CD14-positive monocyte (primary cell): ENCODE measurements around the gene CLN5. TPM values are rescaled to one million over a fixed set of nuclear protein-coding genes. Genes with fewer than 3 reads are reported as not detected.
A peak's percentile ranks its signal among the peaks of the same experiment; 100 is the strongest.

Source experiments
- DNase-seq, 3 donors: peaks; one replicate each; pipeline ENCODE4 v3.0.0-alpha.2; 2011 to 2022
- H2AFZ ChIP-seq: 2 replicates; pipeline ENCODE4 v1.6.0; 2012; ENCODE audit warnings: mild to moderate bottlenecking, low read depth, low read length, inconsistent platforms; ENCODE audit not compliant: insufficient read depth, poor library complexity, severe bottlenecking
- H3K27ac ChIP-seq, 2 donors: 1 replicate in 1 of 2; 2 replicates in 1 of 2; pipeline ENCODE4 v1.5.1; 2012 to 2013; ENCODE audit warnings: low read length in 2 of 2, control low read depth in 1 of 2, inconsistent platforms in 1 of 2, low read depth in 1 of 2, mild to moderate bottlenecking in 1 of 2
- H3K27me3 ChIP-seq, 2 donors: one replicate each; pipeline versions ENCODE4 v1.6.0 to v1.6.1; 2011 to 2013; ENCODE audit warnings: low read length in 2 of 2; ENCODE audit not compliant: control insufficient read depth in 2 of 2, insufficient read depth in 2 of 2
- H3K36me3 ChIP-seq, 2 donors: replicated peaks in 1 of 2; 1 replicate in 1 of 2; 2 replicates in 1 of 2; pipeline versions ENCODE4 v1.5.1 to v1.6.1; 2012 to 2013; ENCODE audit warnings: low read length in 2 of 2, control low read depth in 1 of 2, inconsistent platforms in 1 of 2, mild to moderate bottlenecking in 1 of 2; ENCODE audit not compliant: insufficient read depth in 2 of 2, control insufficient read depth in 1 of 2
- H3K4me1 ChIP-seq, 2 donors: 1 replicate in 1 of 2; 2 replicates in 1 of 2; pipeline versions ENCODE4 v1.5.1 to v1.6.1; 2012 to 2013; ENCODE audit warnings: low read length in 2 of 2, control low read depth in 1 of 2, inconsistent platforms in 1 of 2, mild to moderate bottlenecking in 1 of 2, moderate library complexity in 1 of 2; ENCODE audit not compliant: insufficient read depth in 2 of 2, control insufficient read depth in 1 of 2
- H3K4me2 ChIP-seq: replicated peaks from 2 replicates; pipeline ENCODE3; 2012; ENCODE audit warnings: low read length, moderate library complexity, mild to moderate bottlenecking; ENCODE audit not compliant: poor library complexity, severe bottlenecking; ENCODE audit errors: extremely low read depth
- H3K4me3 ChIP-seq, 3 experiments: fragments of 200-600 bp in 1 of 3; sonication (generic) in 1 of 3; replicated peaks in 1 of 3; 1 replicate in 2 of 3; 2 replicates in 1 of 3; pipeline ENCODE4 v1.5.1; 2011 to 2013; ENCODE audit warnings: low read length in 3 of 3, mild to moderate bottlenecking in 3 of 3, control low read depth in 2 of 3, low read depth in 2 of 3, inconsistent platforms in 1 of 3, moderate library complexity in 1 of 3
- H3K79me2 ChIP-seq: 2 replicates; pipeline ENCODE4 v1.6.0; 2012; ENCODE audit warnings: mild to moderate bottlenecking, control low read depth, inconsistent platforms, low read length, moderate library complexity; ENCODE audit not compliant: insufficient read depth
- H3K9ac ChIP-seq: 2 replicates; pipeline ENCODE4 v1.6.0; 2017; ENCODE audit warnings: low read length, mild to moderate bottlenecking; ENCODE audit not compliant: insufficient read depth, poor library complexity, severe bottlenecking
- H3K9me3 ChIP-seq, 2 donors: replicated peaks in 1 of 2; 1 replicate in 1 of 2; 2 replicates in 1 of 2; pipeline versions ENCODE4 v1.5.1 to v1.6.1; 2012 to 2013; ENCODE audit warnings: low read length in 2 of 2, control low read depth in 1 of 2; ENCODE audit not compliant: control insufficient read depth in 1 of 2, insufficient read depth in 1 of 2
- H4K20me1 ChIP-seq: 2 replicates; pipeline ENCODE4 v1.6.0; 2012; ENCODE audit warnings: mild to moderate bottlenecking, low read length, control low read depth, moderate library complexity; ENCODE audit not compliant: insufficient read depth
- H3K27ac Mint-ChIP-seq, 7 donors: one replicate each; pipeline ENCODE4 v1.8.0; 2020; ENCODE audit warnings: mild to moderate bottlenecking in 7 of 7, mixed read lengths in 7 of 7, moderate library complexity in 6 of 7, inconsistent platforms in 2 of 7
- H3K27me3 Mint-ChIP-seq, 3 donors: one replicate each; pipeline ENCODE4 v1.8.0; 2021 to 2022; ENCODE audit warnings: low read depth in 3 of 3, mild to moderate bottlenecking in 3 of 3, mixed read lengths in 3 of 3, moderate library complexity in 3 of 3, inconsistent platforms in 1 of 3
- H3K36me3 Mint-ChIP-seq, 2 donors: one replicate each; pipeline ENCODE4 v1.8.0; 2020; ENCODE audit warnings: mixed read lengths in 2 of 2, inconsistent platforms in 1 of 2, mild to moderate bottlenecking in 1 of 2
- H3K4me1 Mint-ChIP-seq: one replicate; pipeline ENCODE4 v1.8.0; 2020; ENCODE audit warnings: mild to moderate bottlenecking, mixed read lengths
- H3K4me3 Mint-ChIP-seq, 2 donors: one replicate each; pipeline ENCODE4 v1.8.0; 2020; ENCODE audit warnings: mild to moderate bottlenecking in 2 of 2, mixed read lengths in 2 of 2, moderate library complexity in 1 of 2
- H3K9me3 Mint-ChIP-seq, 7 donors: one replicate each; pipeline ENCODE4 v1.8.0; 2020 to 2022; ENCODE audit warnings: mixed read lengths in 7 of 7, mild to moderate bottlenecking in 6 of 7, moderate library complexity in 6 of 7, inconsistent platforms in 2 of 7
- CTCF ChIP-seq: fragments of 200-600 bp; IDR thresholded peaks from one replicate; pipeline ENCODE4 v1.8.0; 2022; ENCODE audit warnings: antibody characterized with exemption, mild to moderate bottlenecking
- WGBS: methylation state at CpG from one replicate; pipeline ENCODE4 v1.1.5; 2013; ENCODE audit warnings: missing lambda C conversion rate; ENCODE audit not compliant: insufficient coverage; 5-methylcytosine and 5-hydroxymethylcytosine counted together
- intact Hi-C, 2 donors: fragments of 100-400 bp; cut with micrococcal nuclease; formaldehyde crosslinking; loops; one replicate each; pipeline versions ENCODE4 v1.15.0 to v1.15.1; 2023
- polyA plus RNA-seq, 3 donors: library from polyadenylated mRNA; depleted of rRNA in 1 of 3; unstranded in 2 of 3; stranded (reverse) in 1 of 3; fragments of 300-500 nt in 2 of 3; fragments of >200 nt in 1 of 3; fragmentation: Illumina TruSeq in 2 of 3; gene quantifications; 1 replicate in 2 of 3; 2 replicates in 1 of 3; pipeline ENCODE4 v1.2.3, GENCODE V29; 2012 to 2021

Gene CLN5
- polyA plus RNA-seq, 3 donors = 9.8 to 22.1 (median 21.5) TPM

DNA sequence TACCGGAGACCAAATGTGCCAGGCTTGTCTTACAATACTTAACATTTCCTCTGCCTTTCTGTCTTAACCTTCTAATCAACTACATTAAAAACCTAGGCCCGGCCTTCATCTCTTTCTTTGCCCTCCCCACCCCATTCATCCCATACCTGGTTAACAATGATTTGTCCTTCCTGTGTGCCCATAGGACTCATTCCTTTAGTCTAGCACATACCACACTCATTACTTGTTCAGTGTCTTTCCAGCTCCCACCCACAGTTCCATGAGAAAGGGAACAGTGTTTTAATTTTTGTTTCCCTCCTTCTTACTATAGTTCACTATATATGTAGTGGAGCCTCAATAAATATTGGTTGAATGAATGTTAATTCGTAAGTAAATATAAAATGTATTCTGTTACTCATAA, 2.4 kb downstream of the CLN5 start:
- Mint-ChIP-seq H3K36me3 (peaks cover 30 to 35% of the 10 kb centered on the region in 2 donors), H3K9me3 (no peaks in the 10 kb centered on the region), H3K27ac (peak overlapping the region in 1 of 7 donors; percentile 30), H3K27me3 (peaks cover 0 to 7% (median 0%) of the 10 kb centered on the region in 3 donors), H3K4me1 (peaks cover 28% of the 10 kb centered on the region), H3K4me3 (no peak overlapping the region)
- Histone ChIP-seq H4K20me1 (no peaks in the 10 kb centered on the region), H3K27me3 (no peaks in the 10 kb centered on the region), H3K36me3 (peaks cover 12 to 41% of the 10 kb centered on the region in 2 donors), H2AFZ (no peak overlapping the region), H3K9me3 (no peaks in the 10 kb centered on the region), H3K4me3 (no peak overlapping the region), H3K4me2 (no peak overlapping the region), H3K79me2 (peaks cover 37% of the 10 kb centered on the region), H3K9ac (no peak overlapping the region), H3K27ac (no peak overlapping the region), H3K4me1 (peaks cover 14 to 17% of the 10 kb centered on the region in 2 donors)
- intact Hi-C loops = loop anchor here (5.0 kb wide), 2 partner anchors 107 to 112 kb away; partner anchors contain the start of gene KCTD12 (in 1 of the 2)
- WGBS = 100% methylated on average over 2 of the region's 3 CpGs
- no peak for TF ChIP-seq CTCF
- no peak for DNase-seq

GRCh38 chr13:77000475-77000874, 8.6 kb downstream of the CLN5 start:
- peaks cover 14% of the 10 kb centered on the region for H3K79me2 ChIP-seq
- H4K20me1 ChIP-seq = peaks cover 53% of the 10 kb centered on the region
- peaks cover 40 to 88% of the 10 kb centered on the region in 2 donors for H3K36me3 ChIP-seq
- H3K9ac ChIP-seq = no peak overlapping the region
- H3K4me3 Mint-ChIP-seq = no peak overlapping the region
- H3K4me1 ChIP-seq = no peaks in the 10 kb centered on the region
- no peaks in the 10 kb centered on the region for H3K9me3 Mint-ChIP-seq
- H3K27me3 ChIP-seq = no peaks in the 10 kb centered on the region
- WGBS = no CpG with 5 or more reads among the region's 1 CpG
- H3K4me2 ChIP-seq = no peak overlapping the region
- H3K27ac Mint-ChIP-seq = no peak overlapping the region
- H3K36me3 Mint-ChIP-seq = peaks cover 52 to 73% of the 10 kb centered on the region in 2 donors
- H3K9me3 ChIP-seq = no peaks in the 10 kb centered on the region
- peak overlapping the region in 1 of 2 donors; percentile 13 for H3K27ac ChIP-seq
- no peak for TF ChIP-seq CTCF
- no peak for DNase-seq
- peaks cover 2% of the 10 kb centered on the region for H3K4me1 Mint-ChIP-seq
- no peak overlapping the region for H2AFZ ChIP-seq
- no peaks in the 10 kb centered on the region for H3K27me3 Mint-ChIP-seq
- H3K4me3 ChIP-seq = no peak overlapping the region
- intact Hi-C loops = no loop called here
